Measurements from ENCODE around the gene KCNH2. TPM values are rescaled to one million over a fixed set of nuclear protein-coding genes. Genes with fewer than 3 reads are reported as not detected.

Gene KCNH2
- total RNA-seq, 1 donor from 2014 or later, result 2.4 TPM

GRCh38 chr7:150927157-150927955, 50.8 kb downstream of the KCNH2 start:
- H3K4me1 ChIP-seq, result no peaks in the 10 kb centered on the region
- peaks cover 5% of the 10 kb centered on the region for H3K27me3 ChIP-seq (ENCODE audit: low read depth)
- H3K27ac ChIP-seq, result no peak overlapping the region
- no peak for TF ChIP-seq CTCF (IDR thresholded peaks at IDR 0.05)
- no peak for DNase-seq
- intact Hi-C loops (cut with DNase I), result no loop called here
- no peaks in the 10 kb centered on the region for H3K36me3 ChIP-seq
- no peaks in the 10 kb centered on the region for H3K9me3 ChIP-seq
- H3K4me3 ChIP-seq, result no peak overlapping the region
- no peak for ATAC-seq

- Histone ChIP-seq H3K4me1 (no peaks in the 10 kb centered on the region), H3K9me3 (no peaks in the 10 kb centered on the region), H3K4me3 (no peak overlapping the region), H3K36me3 (no peaks in the 10 kb centered on the region), H3K27me3 (ENCODE audit: low read depth) (peaks cover 5% of the 10 kb centered on the region), H3K27ac (no peak overlapping the region)
- no peak for TF ChIP-seq CTCF (IDR thresholded peaks at IDR 0.05)
- intact Hi-C loops (cut with DNase I), result no loop called here
- no peak for DNase-seq
- no peak for ATAC-seq
Observed at GRCh38 chr7:150926066-150926465, 52.1 kb downstream of the KCNH2 start.

GRCh38 chr7:150924369-150924781, 53.7 kb downstream of the KCNH2 start:
- intact Hi-C loops (cut with DNase I), result no loop called here
- no peak overlapping the region for H3K27ac ChIP-seq
- H3K9me3 ChIP-seq, result no peaks in the 10 kb centered on the region
- TF ChIP-seq CTCF (IDR thresholded peaks at IDR 0.05), result no peak
- no peaks in the 10 kb centered on the region for H3K27me3 ChIP-seq (ENCODE audit: low read depth)
- no peak overlapping the region for H3K4me3 ChIP-seq
- H3K36me3 ChIP-seq, result no peaks in the 10 kb centered on the region
- DNase-seq (no peak), ATAC-seq (no peak)
- H3K4me1 ChIP-seq, result no peaks in the 10 kb centered on the region

- no peak overlapping the region for H3K4me3 ChIP-seq
- DNase-seq (no peak), ATAC-seq (no peak)
- H3K27me3 ChIP-seq (ENCODE audit: low read depth), result peaks cover 4% of the 10 kb centered on the region
- intact Hi-C loops (cut with DNase I), result no loop called here
- no peaks in the 10 kb centered on the region for H3K9me3 ChIP-seq
- no peak overlapping the region for H3K27ac ChIP-seq
- H3K36me3 ChIP-seq, result no peaks in the 10 kb centered on the region
- H3K4me1 ChIP-seq, result no peaks in the 10 kb centered on the region
- TF ChIP-seq CTCF (IDR thresholded peaks at IDR 0.05), result no peak
Observed at GRCh38 chr7:150923802-150924201, 54.3 kb downstream of the KCNH2 start.

- Histone ChIP-seq H3K4me3 (no peak overlapping the region), H3K9me3 (no peaks in the 10 kb centered on the region), H3K4me1 (no peaks in the 10 kb centered on the region), H3K27ac (no peak overlapping the region), H3K27me3 (ENCODE audit: low read depth) (peaks cover 6% of the 10 kb centered on the region), H3K36me3 (no peaks in the 10 kb centered on the region)
- intact Hi-C loops (cut with DNase I), result no loop called here
- no peak for DNase-seq
- TF ChIP-seq CTCF (IDR thresholded peaks at IDR 0.05), result no peak
- no peak for ATAC-seq
Observed at GRCh38 chr7:150923196-150923595, 54.9 kb downstream of the KCNH2 start.
